ENCODE results near the gene GALNT12.
A peak's percentile ranks its signal among the peaks of the same experiment; 100 is the strongest.

The GALNT12 gene

DNA sequence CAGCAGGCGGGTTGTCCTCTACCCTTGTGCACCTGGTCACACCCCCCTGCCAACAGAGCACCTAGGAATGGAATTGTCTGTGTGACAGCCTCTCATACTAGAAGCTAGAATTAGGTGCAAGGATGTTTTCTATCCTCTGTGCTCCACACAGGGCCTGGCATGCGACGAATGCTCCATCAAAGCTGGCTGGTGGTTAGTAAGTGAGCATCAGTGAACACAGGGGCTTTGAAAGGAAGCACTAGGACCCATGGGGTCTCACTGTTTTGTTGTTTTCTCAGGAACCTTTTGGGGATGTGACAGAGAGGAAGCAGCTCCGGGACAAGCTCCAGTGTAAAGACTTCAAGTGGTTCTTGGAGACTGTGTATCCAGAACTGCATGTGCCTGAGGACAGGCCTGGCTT, 32.3 kb downstream of the GALNT12 start:
- DNase-seq (ENCODE audit: extremely low spot score): no peak
- ChIA-PET CTCF (interaction anchor here (5.5 kb wide), 1 partner anchor 9 kb away, joined by 45 read pairs; no protein-coding TSS in a partner anchor), POLR2A (no interaction called here)
- TF ChIP-seq, protein P1, sequence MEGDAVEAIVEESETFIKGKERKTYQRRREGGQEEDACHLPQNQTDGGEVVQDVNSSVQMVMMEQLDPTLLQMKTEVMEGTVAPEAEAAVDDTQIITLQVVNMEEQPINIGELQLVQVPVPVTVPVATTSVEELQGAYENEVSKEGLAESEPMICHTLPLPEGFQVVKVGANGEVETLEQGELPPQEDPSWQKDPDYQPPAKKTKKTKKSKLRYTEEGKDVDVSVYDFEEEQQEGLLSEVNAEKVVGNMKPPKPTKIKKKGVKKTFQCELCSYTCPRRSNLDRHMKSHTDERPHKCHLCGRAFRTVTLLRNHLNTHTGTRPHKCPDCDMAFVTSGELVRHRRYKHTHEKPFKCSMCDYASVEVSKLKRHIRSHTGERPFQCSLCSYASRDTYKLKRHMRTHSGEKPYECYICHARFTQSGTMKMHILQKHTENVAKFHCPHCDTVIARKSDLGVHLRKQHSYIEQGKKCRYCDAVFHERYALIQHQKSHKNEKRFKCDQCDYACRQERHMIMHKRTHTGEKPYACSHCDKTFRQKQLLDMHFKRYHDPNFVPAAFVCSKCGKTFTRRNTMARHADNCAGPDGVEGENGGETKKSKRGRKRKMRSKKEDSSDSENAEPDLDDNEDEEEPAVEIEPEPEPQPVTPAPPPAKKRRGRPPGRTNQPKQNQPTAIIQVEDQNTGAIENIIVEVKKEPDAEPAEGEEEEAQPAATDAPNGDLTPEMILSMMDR (IDR thresholded peaks at IDR 0.05; ENCODE audit: control extremely low read depth, extremely low read depth, low read depth, missing control alignments): no peak

DNA sequence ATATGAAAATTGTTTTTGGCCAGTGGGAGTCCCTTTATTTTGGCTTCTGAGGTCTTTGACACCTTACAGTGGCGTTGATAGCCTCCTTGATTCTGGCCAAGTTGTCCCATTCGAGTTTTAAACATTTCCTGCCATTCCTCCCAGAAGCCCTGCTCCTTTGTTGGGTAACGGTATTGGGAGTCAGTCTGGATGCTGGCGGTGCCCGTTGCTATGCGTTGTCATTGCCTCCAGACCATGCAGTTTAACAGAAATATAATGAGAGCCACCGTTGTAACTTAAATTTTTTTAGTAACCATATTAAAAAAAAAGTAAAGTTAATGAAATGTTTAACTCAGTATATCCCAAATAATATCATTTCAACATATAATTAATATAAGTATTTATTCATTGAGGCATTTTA, 35.0 kb downstream of the GALNT12 start:
- CTCF ChIA-PET: interaction anchor here (1.2 to 2.1 kb wide), 2 partner anchors 159 to 298 kb away, joined by 3 to 12 read pairs; no protein-coding TSS in a partner anchor

DNA sequence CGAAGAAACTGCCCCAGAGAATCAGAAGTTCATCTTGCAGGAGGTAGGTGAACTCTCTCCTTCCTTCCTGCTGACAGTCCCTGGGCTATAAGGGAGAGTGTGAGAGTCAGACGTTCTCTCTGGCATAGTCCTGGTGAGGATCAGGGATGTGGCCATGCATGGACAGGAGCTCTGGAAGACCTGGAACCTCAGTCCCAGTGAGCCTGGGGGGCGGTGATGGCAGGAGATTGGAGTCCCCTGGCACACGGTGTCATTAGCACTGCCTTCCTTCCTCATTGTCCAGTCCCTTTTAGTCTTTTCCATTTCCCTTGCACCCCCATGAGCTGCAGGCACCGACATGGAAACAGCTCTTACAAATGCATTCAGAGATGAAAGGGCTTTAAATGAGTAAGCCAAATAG, 38.6 kb downstream of the GALNT12 start:
- POLR2A ChIA-PET: no interaction called here
- TF ChIP-seq, protein P1 (IDR thresholded peaks at IDR 0.05; ENCODE audit: control extremely low read depth, extremely low read depth, low read depth, missing control alignments): no peak
- DNase-seq (ENCODE audit: extremely low spot score): no peak
- CTCF ChIA-PET: interaction anchor here (1.1 to 4.8 kb wide), 5 partner anchors 8 to 295 kb away, joined by 3 to 22 read pairs (median 3); no protein-coding TSS in a partner anchor

More for the DNA sequence above, 35.0 kb downstream of the GALNT12 start:
- TF ChIP-seq, protein P1 (IDR thresholded peaks at IDR 0.05; ENCODE audit: control extremely low read depth, extremely low read depth, low read depth, missing control alignments): no peak
- POLR2A ChIA-PET: no interaction called here
- DNase-seq (ENCODE audit: extremely low spot score): no peak

DNA sequence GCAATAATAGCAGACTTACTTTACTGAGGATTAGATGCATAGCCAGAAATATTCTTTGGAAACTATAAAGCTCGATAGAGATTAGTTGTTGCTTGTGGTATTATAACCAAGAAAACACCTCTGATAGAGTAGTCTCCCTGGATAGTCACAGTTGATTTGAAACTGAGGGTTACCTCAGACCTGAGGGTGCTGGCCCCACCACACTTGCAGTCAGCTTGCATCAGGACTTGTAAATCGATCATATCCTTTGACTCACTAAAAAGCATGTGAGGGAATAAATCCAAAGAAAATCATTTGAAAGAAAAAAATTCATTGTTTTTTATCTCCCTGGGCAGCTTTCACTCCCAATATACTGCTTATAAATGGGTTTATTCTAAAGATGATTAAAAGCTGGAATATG, 39.4 kb downstream of the GALNT12 start:
- TF ChIP-seq, protein P1 (IDR thresholded peaks at IDR 0.05; ENCODE audit: control extremely low read depth, extremely low read depth, low read depth, missing control alignments): no peak
- ChIA-PET POLR2A (no interaction called here), CTCF (interaction anchor here (1.1 to 6.1 kb wide), 11 partner anchors 9 to 301 kb away, joined by 3 to 45 read pairs (median 15); partner anchors contain the start of gene GALNT12)
- DNase-seq (ENCODE audit: extremely low spot score): no peak

DNA sequence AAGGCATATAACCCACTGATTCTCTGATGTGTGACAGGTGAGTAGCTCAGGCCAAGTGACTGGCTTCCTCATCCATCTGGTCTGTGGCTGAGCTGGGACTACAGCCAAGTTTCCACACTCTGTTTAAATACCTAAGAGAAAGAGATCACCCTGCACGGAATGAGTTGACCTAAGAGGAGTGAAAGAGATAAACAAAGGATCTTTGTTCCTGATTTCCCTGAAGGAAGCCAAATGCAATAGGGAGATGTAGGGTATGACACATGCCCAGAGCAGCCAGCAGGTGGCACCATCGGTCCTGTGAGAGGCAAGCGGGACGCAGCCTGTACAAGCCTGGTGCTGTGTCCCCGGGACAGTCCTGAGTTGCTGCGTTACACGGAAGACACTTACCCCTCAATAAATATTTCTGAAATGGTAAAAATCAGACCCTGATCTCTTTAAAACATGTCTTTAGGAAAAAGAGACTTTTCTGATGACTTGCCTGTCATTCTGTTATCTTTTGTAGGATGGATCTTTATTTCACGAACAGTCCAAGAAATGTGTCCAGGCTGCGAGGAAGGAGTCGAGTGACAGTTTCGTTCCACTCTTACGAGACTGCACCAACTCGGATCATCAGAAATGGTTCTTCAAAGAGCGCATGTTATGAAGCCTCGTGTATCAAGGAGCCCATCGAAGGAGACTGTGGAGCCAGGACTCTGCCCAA, 41.1 kb downstream of the GALNT12 start:
- peak; percentile 83 for DNase-seq (ENCODE audit: extremely low spot score)
- TF ChIP-seq, protein P1 (IDR thresholded peaks at IDR 0.05; ENCODE audit: control extremely low read depth, extremely low read depth, low read depth, missing control alignments): peak; percentile 91
- POLR2A ChIA-PET: no interaction called here
- CTCF ChIA-PET: interaction anchor here (0.6 to 6.1 kb wide), 35 partner anchors 9 to 1747 kb away, joined by 3 to 47 read pairs (median 4); partner anchors contain the start of gene GALNT12

DNA sequence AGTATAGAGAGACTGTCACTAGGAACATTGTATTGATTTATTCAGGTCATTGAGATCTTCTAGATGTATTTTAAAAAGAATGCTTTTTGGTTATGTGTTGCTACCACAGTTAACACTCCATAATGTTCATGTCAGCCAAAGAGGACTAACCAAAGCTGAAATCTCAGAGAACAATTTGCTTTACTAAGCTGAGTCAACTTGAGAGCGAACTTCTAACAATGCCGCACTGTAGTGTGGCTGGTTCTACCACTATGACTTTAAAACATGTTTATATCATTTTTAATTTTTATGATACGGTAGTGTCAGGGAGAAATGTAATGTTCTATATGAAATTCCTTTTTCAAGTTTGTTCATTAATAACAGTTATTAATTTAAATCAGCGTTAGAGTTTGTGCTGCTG, 42.1 kb downstream of the GALNT12 start:
- TF ChIP-seq, protein P1 (IDR thresholded peaks at IDR 0.05; ENCODE audit: control extremely low read depth, extremely low read depth, low read depth, missing control alignments): no peak
- ChIA-PET CTCF (interaction anchor here (0.7 to 6.1 kb wide), 12 partner anchors 8 to 291 kb away, joined by 3 to 47 read pairs (median 12); partner anchors contain the start of gene GALNT12), POLR2A (no interaction called here)
- DNase-seq (ENCODE audit: extremely low spot score): no peak

Measured in GM10248 (cell line).